MM.1S (cell line): ENCODE results near the gene SLC40A1.

ENCODE experiments used
- CTCF ChIP-seq: fragments of 300-600 bp; sonication (generic); IDR thresholded peaks from 2 replicates; pipeline ENCODE4 v1.5.1; 2016; ENCODE audit warnings: antibody characterized with exemption, low read length, mixed read lengths
- EZH2 ChIP-seq: fragments of 300-600 bp; sonication (generic); optimal IDR thresholded peaks from 2 replicates; pipeline ENCODE3; 2017; ENCODE audit warnings: low read depth, mild to moderate bottlenecking, antibody characterized with exemption, low read length, mixed read lengths

- TF ChIP-seq CTCF, result no peak
- TF ChIP-seq EZH2, result no peak
These were observed 27.6 kb upstream of the SLC40A1 start for GRCh38 chr2:189608170-189608569.
